ENCODE measurements around the gene FARP1.

The FARP1 gene

GRCh38 chr13:98457053-98457452 is 314.2 kb downstream of the FARP1 start:
- H3K4me3 ChIP-seq (ENCODE audit: low read depth, low read length): no peak overlapping the region
- TF ChIP-seq, protein P1, sequence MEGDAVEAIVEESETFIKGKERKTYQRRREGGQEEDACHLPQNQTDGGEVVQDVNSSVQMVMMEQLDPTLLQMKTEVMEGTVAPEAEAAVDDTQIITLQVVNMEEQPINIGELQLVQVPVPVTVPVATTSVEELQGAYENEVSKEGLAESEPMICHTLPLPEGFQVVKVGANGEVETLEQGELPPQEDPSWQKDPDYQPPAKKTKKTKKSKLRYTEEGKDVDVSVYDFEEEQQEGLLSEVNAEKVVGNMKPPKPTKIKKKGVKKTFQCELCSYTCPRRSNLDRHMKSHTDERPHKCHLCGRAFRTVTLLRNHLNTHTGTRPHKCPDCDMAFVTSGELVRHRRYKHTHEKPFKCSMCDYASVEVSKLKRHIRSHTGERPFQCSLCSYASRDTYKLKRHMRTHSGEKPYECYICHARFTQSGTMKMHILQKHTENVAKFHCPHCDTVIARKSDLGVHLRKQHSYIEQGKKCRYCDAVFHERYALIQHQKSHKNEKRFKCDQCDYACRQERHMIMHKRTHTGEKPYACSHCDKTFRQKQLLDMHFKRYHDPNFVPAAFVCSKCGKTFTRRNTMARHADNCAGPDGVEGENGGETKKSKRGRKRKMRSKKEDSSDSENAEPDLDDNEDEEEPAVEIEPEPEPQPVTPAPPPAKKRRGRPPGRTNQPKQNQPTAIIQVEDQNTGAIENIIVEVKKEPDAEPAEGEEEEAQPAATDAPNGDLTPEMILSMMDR (IDR thresholded peaks at IDR 0.05; ENCODE audit: low read depth, low read length): no peak

- TF ChIP-seq, protein P1 (IDR thresholded peaks at IDR 0.05; ENCODE audit: low read depth, low read length): no peak
- no peak overlapping the region for H3K4me3 ChIP-seq (ENCODE audit: low read depth, low read length)
Measured at GRCh38 chr13:98458431-98458830, 315.5 kb downstream of the FARP1 start.

DNA sequence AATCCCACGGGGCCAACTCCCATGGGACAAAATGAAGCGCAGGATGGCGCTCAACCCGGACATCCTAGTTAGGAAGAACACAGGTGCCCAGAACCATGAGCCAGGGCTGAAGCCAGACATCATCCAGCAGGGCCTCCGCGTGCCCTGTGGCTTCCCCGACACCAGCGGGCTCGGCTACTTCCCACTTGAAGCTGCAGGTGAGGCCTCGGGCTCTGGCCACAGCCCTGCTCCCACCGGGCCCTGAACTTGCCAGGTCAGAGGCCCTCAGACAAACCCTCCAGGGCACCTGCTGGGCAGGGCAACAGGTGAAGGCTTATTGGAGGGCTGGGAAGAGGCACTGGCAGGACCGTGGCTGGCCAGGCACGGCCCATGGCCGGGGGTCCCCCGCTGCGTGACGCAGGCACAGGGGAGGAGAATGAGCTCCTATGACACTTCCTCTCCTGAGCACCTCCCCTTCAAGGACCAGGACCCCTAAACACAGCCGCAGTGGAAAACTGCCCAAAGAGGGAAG is 316.3 kb downstream of the FARP1 start:
- H3K4me3 ChIP-seq (ENCODE audit: low read depth, low read length): no peak overlapping the region
- TF ChIP-seq, protein P1 (IDR thresholded peaks at IDR 0.05; ENCODE audit: low read depth, low read length): no peak

DNA sequence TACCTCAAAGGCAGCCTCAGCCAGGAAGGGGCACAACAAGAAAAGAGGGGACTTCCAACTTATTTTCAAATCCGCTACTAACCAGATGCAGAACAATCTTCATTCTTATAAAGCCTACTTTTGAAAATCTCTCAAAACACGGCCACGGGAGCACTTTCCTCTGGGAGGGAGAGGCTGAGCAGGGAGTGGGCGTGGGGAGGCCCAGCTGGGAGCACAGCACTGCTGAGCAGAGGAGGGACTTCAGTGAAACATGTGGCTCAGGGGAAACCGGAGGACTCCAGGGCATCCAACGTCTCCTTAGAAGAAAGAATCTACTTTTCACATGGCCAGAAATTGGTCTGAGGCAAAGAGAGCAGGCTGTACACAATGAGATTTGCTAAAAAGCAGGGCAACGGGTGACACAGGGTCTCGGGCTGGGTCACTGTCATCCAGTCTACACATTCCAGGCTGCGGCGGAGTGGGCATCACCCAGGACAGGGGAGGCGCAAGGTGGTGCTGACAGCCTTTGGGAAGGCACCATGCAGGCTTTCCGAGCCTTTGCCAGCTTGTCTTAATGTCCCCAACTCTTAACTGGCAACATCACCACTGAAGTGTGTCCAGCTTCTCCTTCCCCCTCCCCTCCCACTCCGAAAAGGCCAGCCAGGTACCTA is 317.0 kb downstream of the FARP1 start:
- no peak overlapping the region for H3K4me3 ChIP-seq (ENCODE audit: low read depth, low read length)
- TF ChIP-seq, protein P1 (IDR thresholded peaks at IDR 0.05; ENCODE audit: low read depth, low read length): no peak

DNA sequence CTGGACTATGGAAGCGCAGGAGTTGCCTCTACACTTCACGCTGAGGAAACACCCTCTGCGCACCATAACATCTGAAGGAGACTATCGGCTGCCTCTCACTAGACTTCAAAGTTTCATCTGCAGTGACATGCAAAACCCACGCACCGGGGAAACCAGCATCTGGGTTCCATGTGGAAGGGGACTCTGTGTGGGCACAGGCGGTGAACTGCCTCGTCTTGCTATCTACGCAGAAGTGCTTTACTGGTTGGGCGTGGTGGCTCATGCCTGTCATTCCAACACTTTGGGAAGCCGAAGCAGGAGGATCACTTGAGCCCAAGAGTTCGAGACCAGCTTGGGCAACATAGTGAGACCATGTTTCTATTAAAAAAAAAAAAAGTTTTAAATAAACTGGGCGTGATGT is 317.6 kb downstream of the FARP1 start:
- no peak overlapping the region for H3K4me3 ChIP-seq (ENCODE audit: low read depth, low read length)
- TF ChIP-seq, protein P1 (IDR thresholded peaks at IDR 0.05; ENCODE audit: low read depth, low read length): no peak

DNA sequence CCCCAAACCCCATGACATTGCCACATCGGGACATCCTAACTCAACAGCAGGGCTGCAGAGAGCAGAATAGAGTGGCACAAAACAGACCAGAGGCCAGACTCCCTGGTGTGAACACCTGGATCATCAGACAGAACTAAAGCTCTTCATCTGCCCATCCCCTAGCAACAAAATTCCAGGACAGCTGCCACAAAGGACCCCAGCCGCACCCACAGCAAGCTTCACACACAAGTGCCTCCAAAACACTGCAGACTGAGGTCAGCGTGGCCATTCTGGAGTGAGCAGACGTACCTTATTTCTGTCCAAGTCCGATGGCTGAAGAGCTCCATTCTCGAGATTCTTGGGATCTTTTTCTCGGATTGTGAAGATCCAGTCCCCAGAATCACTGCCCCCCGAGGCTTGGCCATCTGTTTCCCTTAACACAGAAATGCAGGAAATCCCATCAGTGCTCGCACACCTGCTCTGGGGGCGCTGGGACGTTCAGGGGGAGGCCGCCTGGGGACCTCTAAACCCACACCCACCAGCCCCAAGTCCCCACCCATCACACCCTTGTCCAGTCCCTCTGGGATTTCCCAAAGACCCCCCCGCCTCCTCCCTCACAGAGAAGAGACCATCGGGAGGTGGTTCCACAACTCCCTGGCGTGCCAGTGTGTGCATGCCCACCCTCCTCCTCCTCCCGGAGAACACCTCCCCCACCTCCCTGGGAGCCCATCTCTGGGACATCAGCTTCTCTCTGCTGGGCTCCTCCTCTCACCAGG is 318.8 kb downstream of the FARP1 start:
- H3K4me3 ChIP-seq (ENCODE audit: low read depth, low read length): no peak overlapping the region
- TF ChIP-seq, protein P1 (IDR thresholded peaks at IDR 0.05; ENCODE audit: low read depth, low read length): no peak
